Measurements from ENCODE around the gene PPP2R2D. TPM values are rescaled to one million over a fixed set of nuclear protein-coding genes. Genes with fewer than 3 reads are reported as not detected.

Gene PPP2R2D
- total RNA-seq, 4 donors from 2014 or later, result 38.2 to 49.7 (median 41.0) TPM

DNA sequence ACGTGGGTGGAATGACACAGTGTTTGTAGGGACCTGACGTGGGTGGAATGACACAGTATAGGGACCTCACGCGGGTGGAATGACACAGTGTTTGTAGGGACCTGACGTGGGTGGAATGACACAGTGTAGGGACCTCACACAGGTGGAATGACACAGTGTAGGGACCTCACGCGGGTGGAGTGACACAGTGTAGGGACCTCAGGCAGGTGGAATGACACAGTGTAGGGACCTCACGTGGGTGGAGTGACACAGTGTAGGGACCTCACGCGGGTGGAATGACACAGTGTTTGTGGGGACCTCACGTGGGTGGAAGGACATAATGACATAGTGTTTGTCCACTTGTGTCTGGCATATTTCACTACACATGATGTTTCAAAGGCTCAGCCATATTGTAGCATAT is 19.3 kb downstream of the PPP2R2D start:
- Histone ChIP-seq H3K4me1 (peaks cover 12 to 34% (median 19%) of the 10 kb centered on the region in 4 donors), H3K9me3 (peaks cover 0 to 6% (median 0%) of the 10 kb centered on the region in 4 donors), H3K4me3 (no peak overlapping the region), H3K27ac (replicated peaks in 1 of 4) (no peak overlapping the region), H3K36me3 (no peaks in the 10 kb centered on the region), H3K27me3 (no peaks in the 10 kb centered on the region)
- no peak for TF ChIP-seq EP300 (IDR thresholded peaks at IDR 0.05)
- no peak for DNase-seq (ENCODE audit: extremely low spot score)
- intact Hi-C loops (cut with DNase I), result no loop called here
- WGBS, result 87% methylated on average over 11 of the region's 11 CpGs

- peaks cover 10 to 33% (median 14%) of the 10 kb centered on the region in 4 donors for H3K4me1 ChIP-seq
- peaks cover 0 to 11% (median 0%) of the 10 kb centered on the region in 4 donors for H3K9me3 ChIP-seq
- intact Hi-C loops (cut with DNase I), result no loop called here
- no peaks in the 10 kb centered on the region for H3K27me3 ChIP-seq
- no peak for DNase-seq (ENCODE audit: extremely low spot score)
- no peaks in the 10 kb centered on the region for H3K36me3 ChIP-seq
- no peak overlapping the region for H3K27ac ChIP-seq (replicated peaks in 1 of 4)
- WGBS, result 92% methylated on average over 5 of the region's 5 CpGs
- H3K4me3 ChIP-seq, result no peak overlapping the region
- no peak for TF ChIP-seq POLR2AphosphoS5 (IDR thresholded peaks at IDR 0.05)
- TF ChIP-seq POLR2A (IDR thresholded peaks at IDR 0.05; ENCODE audit: low read depth), result no peak
- TF ChIP-seq EP300 (IDR thresholded peaks at IDR 0.05), result no peak
- TF ChIP-seq, protein P1, sequence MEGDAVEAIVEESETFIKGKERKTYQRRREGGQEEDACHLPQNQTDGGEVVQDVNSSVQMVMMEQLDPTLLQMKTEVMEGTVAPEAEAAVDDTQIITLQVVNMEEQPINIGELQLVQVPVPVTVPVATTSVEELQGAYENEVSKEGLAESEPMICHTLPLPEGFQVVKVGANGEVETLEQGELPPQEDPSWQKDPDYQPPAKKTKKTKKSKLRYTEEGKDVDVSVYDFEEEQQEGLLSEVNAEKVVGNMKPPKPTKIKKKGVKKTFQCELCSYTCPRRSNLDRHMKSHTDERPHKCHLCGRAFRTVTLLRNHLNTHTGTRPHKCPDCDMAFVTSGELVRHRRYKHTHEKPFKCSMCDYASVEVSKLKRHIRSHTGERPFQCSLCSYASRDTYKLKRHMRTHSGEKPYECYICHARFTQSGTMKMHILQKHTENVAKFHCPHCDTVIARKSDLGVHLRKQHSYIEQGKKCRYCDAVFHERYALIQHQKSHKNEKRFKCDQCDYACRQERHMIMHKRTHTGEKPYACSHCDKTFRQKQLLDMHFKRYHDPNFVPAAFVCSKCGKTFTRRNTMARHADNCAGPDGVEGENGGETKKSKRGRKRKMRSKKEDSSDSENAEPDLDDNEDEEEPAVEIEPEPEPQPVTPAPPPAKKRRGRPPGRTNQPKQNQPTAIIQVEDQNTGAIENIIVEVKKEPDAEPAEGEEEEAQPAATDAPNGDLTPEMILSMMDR (IDR thresholded peaks at IDR 0.05), result no peak
These were observed 19.9 kb downstream of the PPP2R2D start for GRCh38 chr10:131920693-131921092.

GRCh38 chr10:131921184-131921583 is 20.4 kb downstream of the PPP2R2D start:
- no peak for TF ChIP-seq POLR2A (IDR thresholded peaks at IDR 0.05; ENCODE audit: low read depth)
- TF ChIP-seq POLR2AphosphoS5 (IDR thresholded peaks at IDR 0.05), result no peak
- TF ChIP-seq, protein P1 (IDR thresholded peaks at IDR 0.05), result no peak
- TF ChIP-seq EP300 (IDR thresholded peaks at IDR 0.05), result no peak
- H3K4me3 ChIP-seq, result no peak overlapping the region
- intact Hi-C loops (cut with DNase I), result no loop called here
- peaks cover 10 to 28% (median 12%) of the 10 kb centered on the region in 4 donors for H3K4me1 ChIP-seq
- H3K36me3 ChIP-seq, result no peaks in the 10 kb centered on the region
- DNase-seq (ENCODE audit: extremely low spot score), result no peak
- 69% methylated on average over 8 of the region's 8 CpGs for WGBS
- H3K27ac ChIP-seq (replicated peaks in 1 of 4), result no peak overlapping the region
- H3K27me3 ChIP-seq, result no peaks in the 10 kb centered on the region
- H3K9me3 ChIP-seq, result peaks cover 0 to 11% (median 0%) of the 10 kb centered on the region in 4 donors

GRCh38 chr10:131923038-131923756 is 22.4 kb downstream of the PPP2R2D start:
- intact Hi-C loops (cut with DNase I), result no loop called here
- Histone ChIP-seq H3K4me3 (no peak overlapping the region), H3K36me3 (no peaks in the 10 kb centered on the region), H3K27me3 (no peaks in the 10 kb centered on the region), H3K27ac (replicated peaks in 1 of 4) (no peak overlapping the region), H3K9me3 (peaks cover 0 to 11% (median 0%) of the 10 kb centered on the region in 4 donors), H3K4me1 (peaks cover 17 to 41% (median 21%) of the 10 kb centered on the region in 4 donors)
- 90% methylated on average over 11 of the region's 11 CpGs for WGBS
- no peak for TF ChIP-seq POLR2AphosphoS5 (IDR thresholded peaks at IDR 0.05)
- no peak for TF ChIP-seq POLR2A (IDR thresholded peaks at IDR 0.05; ENCODE audit: low read depth)
- no peak for TF ChIP-seq EP300 (IDR thresholded peaks at IDR 0.05)
- TF ChIP-seq, protein P1 (IDR thresholded peaks at IDR 0.05), result no peak
- no peak for DNase-seq (ENCODE audit: extremely low spot score)

GRCh38 chr10:131925011-131925649 is 24.3 kb downstream of the PPP2R2D start:
- peaks cover 34 to 60% (median 40%) of the 10 kb centered on the region in 4 donors for H3K4me1 ChIP-seq
- intact Hi-C loops (cut with DNase I), result no loop called here
- TF ChIP-seq POLR2AphosphoS5 (IDR thresholded peaks at IDR 0.05) (no peak), EP300 (IDR thresholded peaks at IDR 0.05) (no peak), POLR2A (IDR thresholded peaks at IDR 0.05; ENCODE audit: low read depth) (no peak)
- TF ChIP-seq, protein P1 (IDR thresholded peaks at IDR 0.05), result no peak

More at GRCh38 chr10:131925011-131925649, 24.3 kb downstream of the PPP2R2D start:
- peaks cover 0 to 11% (median 0%) of the 10 kb centered on the region in 4 donors for H3K9me3 ChIP-seq
- no peak overlapping the region for H3K4me3 ChIP-seq
- DNase-seq (ENCODE audit: extremely low spot score), result no peak
- H3K36me3 ChIP-seq, result no peaks in the 10 kb centered on the region
- no peaks in the 10 kb centered on the region for H3K27me3 ChIP-seq
- no peak overlapping the region for H3K27ac ChIP-seq (replicated peaks in 1 of 4)
